NCI-H1436 (cell line): ENCODE results near the gene GBX2.

Experiments used
- DNase-seq: peaks from one replicate; lab custom pipeline; 2025; lab: John Stamatoyannopoulos, UW

The GBX2 gene

GRCh38 chr2:236167297-236168109 lies 683 bp downstream of the GBX2 start:
- DNase-seq = no peak

- no peak for DNase-seq
Observed at GRCh38 chr2:236166796-236167296, 1.3 kb downstream of the GBX2 start.

GRCh38 chr2:236165842-236166795 lies 2.1 kb downstream of the GBX2 start:
- no peak for DNase-seq

- DNase-seq = no peak
Observed at GRCh38 chr2:236164925-236165841, 3.0 kb downstream of the GBX2 start.

- DNase-seq = no peak
Observed at GRCh38 chr2:236164201-236164924, 3.8 kb downstream of the GBX2 start.

GRCh38 chr2:236163471-236164200 lies 4.5 kb downstream of the GBX2 start:
- no peak for DNase-seq

GRCh38 chr2:236162882-236163470 lies 5.2 kb downstream of the GBX2 start:
- DNase-seq = no peak

GRCh38 chr2:236162031-236162845 lies 5.9 kb downstream of the GBX2 start:
- DNase-seq = no peak

GRCh38 chr2:236161531-236161930 lies 6.7 kb downstream of the GBX2 start:
- no peak for DNase-seq

GRCh38 chr2:236161082-236161462 lies 7.1 kb downstream of the GBX2 start:
- no peak for DNase-seq

GRCh38 chr2:236160366-236161081 lies 7.7 kb downstream of the GBX2 start:
- DNase-seq = no peak

GRCh38 chr2:236159778-236160170 lies 8.4 kb downstream of the GBX2 start:
- DNase-seq = no peak

GRCh38 chr2:236158969-236159777 lies 9.0 kb downstream of the GBX2 start:
- no peak for DNase-seq

- no peak for DNase-seq
Observed at GRCh38 chr2:236157815-236158498, 10.2 kb downstream of the GBX2 start.

GRCh38 chr2:236157366-236157765 lies 10.8 kb downstream of the GBX2 start:
- DNase-seq = no peak

GRCh38 chr2:236156860-236157194 lies 11.4 kb downstream of the GBX2 start:
- no peak for DNase-seq
